ENCODE measurements around the gene SLC25A5. TPM values are rescaled to one million over a fixed set of nuclear protein-coding genes. Genes with fewer than 3 reads are reported as not detected.

SLC25A5 gene
- total and polyA plus RNA-seq, 2 experiments from 2014 or later: 348 to 451 TPM

- Histone ChIP-seq H3F3A (replicated peaks; ENCODE audit: low read depth) (0 out of 2 replicates have a peak, but pooled peaks cover 3% of the 10 kb centered on the region), H3K4me1 (ENCODE audit: insufficient read depth) (no peaks in the 10 kb centered on the region), H3K36me3 (ENCODE audit: insufficient read depth) (peaks cover 13% of the 10 kb centered on the region), H3K27me3 (ENCODE audit: insufficient read depth) (no peaks in the 10 kb centered on the region), H2AFZ (no peak overlapping the region), H4K20me1 (replicated peaks; ENCODE audit: insufficient read depth) (no peaks in the 10 kb centered on the region), H3K9me2 (ENCODE audit: insufficient read depth) (no peaks in the 10 kb centered on the region), H3K4me3 (peak overlapping the region; percentile 80), H3K4me2 (peak overlapping the region; percentile 83), H3K79me2 (replicated peaks; ENCODE audit: insufficient read depth) (0 out of 2 replicates have a peak, but pooled peaks cover 4% of the 10 kb centered on the region), H3K27ac (ENCODE audit: low read depth) (peak overlapping the region; percentile 92)
- H3K27ac Mint-ChIP-seq: peak overlapping the region; percentile 95
- peaks cover 7% of the 10 kb centered on the region; the same call in 2 of the 3 replicates for H3K4me1 Mint-ChIP-seq
- peaks cover 32% of the 10 kb centered on the region for H3K36me3 Mint-ChIP-seq (ENCODE audit: low read depth)
- H3K27me3 Mint-ChIP-seq (ENCODE audit: insufficient read depth, low read depth, poor library complexity): peaks cover 13% of the 10 kb centered on the region
- H3K4me3 Mint-ChIP-seq: peak overlapping the region; percentile 87
- H3K9me3 Mint-ChIP-seq: no peaks in the 10 kb centered on the region
- TF ChIP-seq CREB1 (CRISPR knock-in tag; IDR thresholded peaks at IDR 0.05; ENCODE audit: low read depth): peak; percentile 78
- TF ChIP-seq EZH2 (IDR thresholded peaks at IDR 0.05; ENCODE audit: low read depth, unreplicated experiment): no peak
- TF ChIP-seq CTCF (conservative IDR thresholded peaks at IDR 0.05; ENCODE audit: low read depth in 2 of 2): peak; percentile 32 to 76; a peak in 3 of 4 replicates
- TF ChIP-seq, protein P1, sequence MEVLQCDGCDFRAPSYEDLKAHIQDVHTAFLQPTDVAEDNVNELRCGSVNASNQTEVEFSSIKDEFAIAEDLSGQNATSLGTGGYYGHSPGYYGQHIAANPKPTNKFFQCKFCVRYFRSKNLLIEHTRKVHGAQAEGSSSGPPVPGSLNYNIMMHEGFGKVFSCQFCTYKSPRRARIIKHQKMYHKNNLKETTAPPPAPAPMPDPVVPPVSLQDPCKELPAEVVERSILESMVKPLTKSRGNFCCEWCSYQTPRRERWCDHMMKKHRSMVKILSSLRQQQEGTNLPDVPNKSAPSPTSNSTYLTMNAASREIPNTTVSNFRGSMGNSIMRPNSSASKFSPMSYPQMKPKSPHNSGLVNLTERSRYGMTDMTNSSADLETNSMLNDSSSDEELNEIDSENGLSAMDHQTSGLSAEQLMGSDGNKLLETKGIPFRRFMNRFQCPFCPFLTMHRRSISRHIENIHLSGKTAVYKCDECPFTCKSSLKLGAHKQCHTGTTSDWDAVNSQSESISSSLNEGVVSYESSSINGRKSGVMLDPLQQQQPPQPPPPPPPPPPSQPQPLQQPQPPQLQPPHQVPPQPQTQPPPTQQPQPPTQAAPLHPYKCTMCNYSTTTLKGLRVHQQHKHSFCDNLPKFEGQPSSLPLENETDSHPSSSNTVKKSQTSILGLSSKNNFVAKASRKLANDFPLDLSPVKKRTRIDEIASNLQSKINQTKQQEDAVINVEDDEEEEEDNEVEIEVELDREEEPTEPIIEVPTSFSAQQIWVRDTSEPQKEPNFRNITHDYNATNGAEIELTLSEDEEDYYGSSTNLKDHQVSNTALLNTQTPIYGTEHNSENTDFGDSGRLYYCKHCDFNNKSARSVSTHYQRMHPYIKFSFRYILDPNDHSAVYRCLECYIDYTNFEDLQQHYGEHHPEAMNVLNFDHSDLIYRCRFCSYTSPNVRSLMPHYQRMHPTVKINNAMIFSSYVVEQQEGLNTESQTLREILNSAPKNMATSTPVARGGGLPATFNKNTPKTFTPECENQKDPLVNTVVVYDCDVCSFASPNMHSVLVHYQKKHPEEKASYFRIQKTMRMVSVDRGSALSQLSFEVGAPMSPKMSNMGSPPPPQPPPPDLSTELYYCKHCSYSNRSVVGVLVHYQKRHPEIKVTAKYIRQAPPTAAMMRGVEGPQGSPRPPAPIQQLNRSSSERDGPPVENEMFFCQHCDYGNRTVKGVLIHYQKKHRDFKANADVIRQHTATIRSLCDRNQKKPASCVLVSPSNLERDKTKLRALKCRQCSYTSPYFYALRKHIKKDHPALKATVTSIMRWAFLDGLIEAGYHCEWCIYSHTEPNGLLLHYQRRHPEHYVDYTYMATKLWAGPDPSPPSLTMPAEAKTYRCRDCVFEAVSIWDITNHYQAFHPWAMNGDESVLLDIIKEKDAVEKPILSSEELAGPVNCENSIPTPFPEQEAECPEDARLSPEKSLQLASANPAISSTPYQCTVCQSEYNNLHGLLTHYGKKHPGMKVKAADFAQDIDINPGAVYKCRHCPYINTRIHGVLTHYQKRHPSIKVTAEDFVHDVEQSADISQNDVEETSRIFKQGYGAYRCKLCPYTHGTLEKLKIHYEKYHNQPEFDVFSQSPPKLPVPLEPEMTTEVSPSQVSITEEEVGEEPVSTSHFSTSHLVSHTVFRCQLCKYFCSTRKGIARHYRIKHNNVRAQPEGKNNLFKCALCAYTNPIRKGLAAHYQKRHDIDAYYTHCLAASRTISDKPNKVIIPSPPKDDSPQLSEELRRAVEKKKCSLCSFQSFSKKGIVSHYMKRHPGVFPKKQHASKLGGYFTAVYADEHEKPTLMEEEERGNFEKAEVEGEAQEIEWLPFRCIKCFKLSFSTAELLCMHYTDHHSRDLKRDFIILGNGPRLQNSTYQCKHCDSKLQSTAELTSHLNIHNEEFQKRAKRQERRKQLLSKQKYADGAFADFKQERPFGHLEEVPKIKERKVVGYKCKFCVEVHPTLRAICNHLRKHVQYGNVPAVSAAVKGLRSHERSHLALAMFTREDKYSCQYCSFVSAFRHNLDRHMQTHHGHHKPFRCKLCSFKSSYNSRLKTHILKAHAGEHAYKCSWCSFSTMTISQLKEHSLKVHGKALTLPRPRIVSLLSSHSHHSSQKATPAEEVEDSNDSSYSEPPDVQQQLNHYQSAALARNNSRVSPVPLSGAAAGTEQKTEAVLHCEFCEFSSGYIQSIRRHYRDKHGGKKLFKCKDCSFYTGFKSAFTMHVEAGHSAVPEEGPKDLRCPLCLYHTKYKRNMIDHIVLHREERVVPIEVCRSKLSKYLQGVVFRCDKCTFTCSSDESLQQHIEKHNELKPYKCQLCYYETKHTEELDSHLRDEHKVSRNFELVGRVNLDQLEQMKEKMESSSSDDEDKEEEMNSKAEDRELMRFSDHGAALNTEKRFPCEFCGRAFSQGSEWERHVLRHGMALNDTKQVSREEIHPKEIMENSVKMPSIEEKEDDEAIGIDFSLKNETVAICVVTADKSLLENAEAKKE (CRISPR knock-in tag; IDR thresholded peaks at IDR 0.05): no peak
- DNase-seq (ENCODE audit: low spot score) (peak; percentile 78), ATAC-seq (peak; percentile 72)
Measured at GRCh38 chrX:119468551-119469312, 488 bp downstream of the SLC25A5 start.
